Sigmoid colon (tissue), 4 donors: Measurements from ENCODE around the gene HIVEP3.

Experiments
- POLR2A ChIP-seq, 2 donors: fragments of 450-650 bp; IDR thresholded peaks; one replicate each; pipeline ENCODE4 v1.6.1; 2016; ENCODE audit warnings: antibody characterized with exemption in 2 of 2, mild to moderate bottlenecking in 2 of 2, moderate library complexity in 2 of 2
- POLR2AphosphoS5 ChIP-seq, 4 donors: sonication (generic); formaldehyde crosslinking; IDR thresholded peaks; one replicate each; pipeline ENCODE4 v1.6.1; 2017; ENCODE audit warnings: antibody characterized with exemption in 4 of 4
- TF ChIP-seq, protein P1 (sequence below), 4 experiments: fragments of 450-650 bp in 3 of 4; fragments of 200-600 bp in 1 of 4; IDR thresholded peaks; one replicate each; pipeline ENCODE4 v1.5.1; 2016 to 2019; ENCODE audit warnings: antibody characterized with exemption in 4 of 4, mild to moderate bottlenecking in 3 of 4, moderate library complexity in 2 of 4

DNA sequence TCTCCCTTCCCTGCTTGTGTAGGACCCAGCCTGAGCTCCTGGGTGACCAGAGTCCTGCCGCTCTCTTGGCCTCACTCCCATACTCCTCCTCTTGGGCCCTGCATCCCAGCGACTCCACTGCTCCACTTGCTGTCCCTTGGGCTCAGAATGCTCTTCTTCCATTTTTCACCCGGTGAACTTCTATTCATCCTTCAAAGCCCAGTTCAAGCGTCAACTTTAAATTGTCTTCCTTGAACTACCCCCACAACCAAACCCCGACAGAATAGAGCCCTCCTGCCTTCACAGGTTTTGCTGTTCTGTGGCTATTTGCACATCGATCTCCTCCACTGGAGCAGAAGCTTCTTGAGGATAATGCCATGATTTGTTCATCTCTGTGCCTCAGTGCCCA, 218.9 kb downstream of the HIVEP3 start:
- TF ChIP-seq, protein P1, sequence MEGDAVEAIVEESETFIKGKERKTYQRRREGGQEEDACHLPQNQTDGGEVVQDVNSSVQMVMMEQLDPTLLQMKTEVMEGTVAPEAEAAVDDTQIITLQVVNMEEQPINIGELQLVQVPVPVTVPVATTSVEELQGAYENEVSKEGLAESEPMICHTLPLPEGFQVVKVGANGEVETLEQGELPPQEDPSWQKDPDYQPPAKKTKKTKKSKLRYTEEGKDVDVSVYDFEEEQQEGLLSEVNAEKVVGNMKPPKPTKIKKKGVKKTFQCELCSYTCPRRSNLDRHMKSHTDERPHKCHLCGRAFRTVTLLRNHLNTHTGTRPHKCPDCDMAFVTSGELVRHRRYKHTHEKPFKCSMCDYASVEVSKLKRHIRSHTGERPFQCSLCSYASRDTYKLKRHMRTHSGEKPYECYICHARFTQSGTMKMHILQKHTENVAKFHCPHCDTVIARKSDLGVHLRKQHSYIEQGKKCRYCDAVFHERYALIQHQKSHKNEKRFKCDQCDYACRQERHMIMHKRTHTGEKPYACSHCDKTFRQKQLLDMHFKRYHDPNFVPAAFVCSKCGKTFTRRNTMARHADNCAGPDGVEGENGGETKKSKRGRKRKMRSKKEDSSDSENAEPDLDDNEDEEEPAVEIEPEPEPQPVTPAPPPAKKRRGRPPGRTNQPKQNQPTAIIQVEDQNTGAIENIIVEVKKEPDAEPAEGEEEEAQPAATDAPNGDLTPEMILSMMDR (IDR thresholded peaks at IDR 0.05) = no peak
- no peak for TF ChIP-seq POLR2A (IDR thresholded peaks at IDR 0.05)
- no peak for TF ChIP-seq POLR2AphosphoS5 (IDR thresholded peaks at IDR 0.05)
